GM21381 (cell line): ENCODE measurements around the gene CDK18.
"Not testable (repeated sequence)": the region's sequence is repeated elsewhere in the genome, so short reads cannot be mapped to it uniquely, and the experiment has no call there.

Source experiments
- ATAC-seq: cut with Tn5 transposase; IDR thresholded peaks from one replicate; pipeline ENCODE4 v1.9.1; 2021; ENCODE audit warnings: mild to moderate bottlenecking, moderate library complexity; ENCODE audit not compliant: unreplicated experiment

The CDK18 gene

GRCh38 chr1:205480349-205480985, 24.0 kb upstream of the CDK18 start:
- ATAC-seq = peak; percentile 64

DNA sequence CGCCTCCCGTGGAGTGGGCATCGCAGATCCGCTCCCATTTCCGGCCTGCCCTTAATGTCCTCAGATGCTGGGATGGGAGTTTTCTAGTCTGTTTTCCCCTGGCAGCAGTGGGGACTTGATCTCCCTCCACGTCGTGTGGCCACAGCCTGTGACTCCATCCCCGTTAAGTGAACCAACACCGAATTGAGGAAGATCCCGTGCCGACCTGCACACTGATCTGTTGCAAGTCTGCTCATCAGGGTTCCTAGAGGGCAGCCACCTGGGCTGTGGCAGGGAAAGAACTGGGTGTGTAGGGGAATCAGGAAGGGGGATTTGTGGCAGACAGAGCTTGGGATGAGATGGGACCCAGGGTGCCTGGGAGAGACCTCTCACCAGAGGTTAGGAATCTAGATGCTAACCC, 23.3 kb upstream of the CDK18 start:
- peak; percentile 20 for ATAC-seq

DNA sequence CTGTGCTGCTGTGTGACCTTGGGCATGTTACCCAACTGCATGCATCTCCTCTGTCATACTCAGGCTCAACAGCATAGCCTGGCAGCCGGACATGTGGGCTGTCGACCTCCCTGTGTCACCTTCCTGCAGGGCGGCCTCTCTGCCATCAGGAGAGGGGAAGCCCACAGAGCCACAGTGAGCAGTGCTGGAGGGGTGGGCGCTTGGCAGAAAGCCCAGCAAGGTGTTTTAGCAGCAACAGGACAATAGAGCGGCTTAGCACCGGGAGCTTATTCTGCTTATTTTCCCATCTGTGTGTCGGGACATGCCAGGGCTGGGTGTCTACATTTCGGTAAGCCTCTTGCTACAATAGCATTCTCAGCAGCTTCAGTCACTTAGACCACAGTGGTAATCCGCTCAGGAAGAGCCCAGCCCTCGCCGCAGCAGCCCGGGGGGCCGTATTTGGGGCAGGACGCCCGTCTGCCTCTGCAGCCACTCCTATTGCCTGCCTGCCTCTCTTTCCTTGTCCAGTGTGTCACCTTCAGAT, 22.8 kb upstream of the CDK18 start:
- no peak for ATAC-seq

- ATAC-seq = not testable (repeated sequence)
These were observed 21.9 kb upstream of the CDK18 start for GRCh38 chr1:205482587-205482986.

- no peak for ATAC-seq
These were observed 21.1 kb upstream of the CDK18 start for GRCh38 chr1:205483372-205483771.

DNA sequence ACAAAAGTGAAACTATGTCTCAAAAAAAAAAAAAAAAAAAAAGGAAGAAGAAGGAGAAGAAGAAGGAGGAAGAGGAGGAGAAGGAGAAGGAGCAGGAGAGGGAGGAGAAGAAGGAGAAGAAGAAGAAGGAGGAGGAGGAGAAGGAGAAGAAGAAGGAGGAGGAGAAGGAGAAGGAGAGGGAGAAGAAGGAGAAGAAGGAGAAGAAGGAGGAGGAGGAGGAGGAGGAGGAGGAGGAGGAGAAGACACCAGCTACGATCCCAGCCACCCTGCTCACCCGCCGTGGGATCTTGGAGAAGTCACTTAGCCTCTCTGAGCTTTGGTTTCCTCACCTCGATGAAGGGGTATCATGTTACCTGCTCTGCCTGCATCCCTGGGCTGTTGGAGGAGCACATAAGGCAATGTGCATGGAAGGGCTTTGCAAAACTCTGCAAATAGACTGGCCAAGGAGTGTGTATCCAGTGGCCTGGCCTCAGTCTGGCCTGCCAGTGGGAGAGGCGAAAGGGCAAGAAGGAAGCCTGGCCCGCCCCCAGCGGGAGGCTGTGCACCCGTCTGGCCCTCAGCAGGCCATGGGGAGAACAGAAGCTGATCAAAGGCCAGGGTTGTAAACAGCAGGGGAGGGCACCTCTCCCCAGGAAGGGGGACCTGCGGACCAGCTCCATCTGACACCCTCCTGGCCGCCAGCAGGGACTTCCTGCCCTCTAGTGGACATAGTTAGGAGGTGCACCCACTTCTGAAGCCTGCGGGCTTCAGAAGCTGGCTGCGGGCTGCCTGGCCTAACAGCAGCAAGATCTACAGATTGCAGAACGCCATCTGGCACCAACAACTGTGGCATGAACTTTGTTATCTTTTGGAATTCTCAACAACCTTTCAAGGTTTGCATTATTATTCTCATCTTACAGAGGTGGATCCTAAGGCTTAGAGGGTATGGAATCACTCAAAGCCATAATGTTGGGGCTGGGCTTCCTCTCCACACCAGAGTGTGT, 19.2 kb upstream of the CDK18 start:
- no peak for ATAC-seq

GRCh38 chr1:205486258-205486657, 18.2 kb upstream of the CDK18 start:
- ATAC-seq = no peak

DNA sequence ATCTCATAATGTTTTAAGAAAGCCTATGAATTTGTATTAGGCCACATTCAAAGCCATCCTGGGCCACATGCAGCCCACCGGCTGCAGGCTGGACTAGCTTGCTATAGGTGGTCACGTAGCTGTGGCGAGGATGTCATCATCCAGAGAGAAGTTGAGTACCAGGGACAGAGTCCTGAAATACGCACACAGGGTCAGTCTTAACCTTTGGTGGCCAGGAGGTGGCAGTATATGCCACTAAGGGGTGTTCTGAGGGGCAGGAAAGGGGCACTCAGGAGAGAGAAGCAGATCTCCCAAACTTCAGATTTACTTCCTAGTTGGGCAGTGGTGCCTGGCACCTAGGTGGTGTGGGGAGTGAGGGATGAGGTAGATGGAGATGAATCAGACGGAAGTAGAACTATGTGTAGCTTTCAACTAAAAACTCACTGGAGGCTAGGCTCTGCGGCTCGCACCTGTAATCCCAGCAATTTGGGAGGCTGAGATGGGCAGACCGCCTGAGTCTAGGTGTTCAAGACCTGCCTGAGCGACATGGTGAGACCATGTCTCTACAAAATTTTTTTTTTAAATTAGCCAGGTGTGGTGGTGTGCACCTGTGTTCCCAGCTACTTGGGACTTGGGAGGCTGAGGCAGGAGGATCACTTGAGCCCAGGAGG, 16.3 kb upstream of the CDK18 start:
- ATAC-seq = no peak

- ATAC-seq = no peak
These were observed 12.7 kb upstream of the CDK18 start for GRCh38 chr1:205491794-205492193.

DNA sequence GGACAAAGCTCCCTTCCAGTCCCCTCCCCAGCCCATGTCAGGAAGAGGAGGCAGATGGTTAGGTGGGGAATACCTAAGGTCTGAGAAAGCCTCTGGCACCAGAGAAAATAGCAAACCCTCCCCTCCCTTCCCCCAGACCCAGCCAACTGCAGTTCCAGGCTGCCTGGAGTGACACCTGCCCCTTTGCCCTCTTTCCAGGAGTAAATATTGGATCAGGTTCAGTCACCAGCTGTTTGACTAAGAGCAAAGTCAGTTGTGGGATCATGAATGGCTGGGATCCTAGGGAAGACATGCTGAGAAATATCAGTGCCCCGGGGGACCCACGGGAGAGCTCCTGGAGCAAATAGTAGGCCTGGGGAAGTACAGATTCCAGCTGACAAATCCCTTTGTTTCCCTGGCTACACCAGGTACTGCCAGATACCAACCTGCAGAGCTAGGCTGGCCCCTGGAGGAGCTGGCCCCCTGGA, 12.2 kb upstream of the CDK18 start:
- no peak for ATAC-seq

DNA sequence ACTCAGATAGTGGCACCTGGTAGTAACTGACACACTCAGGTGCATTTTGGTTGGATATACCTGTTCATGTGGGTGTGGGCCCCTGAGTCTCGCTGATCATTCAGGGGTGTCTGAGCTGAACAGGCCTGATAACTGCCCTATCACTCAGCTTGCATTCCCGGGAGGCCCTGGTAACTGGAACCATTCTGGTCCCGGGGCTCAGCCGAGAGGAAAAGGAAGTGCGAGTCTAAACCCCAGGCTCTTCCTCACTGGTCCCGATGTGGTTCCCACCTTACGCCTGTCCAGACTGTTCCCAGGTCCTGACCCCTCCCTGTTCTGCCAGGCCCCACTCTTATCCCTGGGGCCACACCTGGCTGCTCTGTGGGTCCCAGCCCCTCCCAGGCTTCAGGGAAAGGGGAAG, 11.7 kb upstream of the CDK18 start:
- no peak for ATAC-seq

DNA sequence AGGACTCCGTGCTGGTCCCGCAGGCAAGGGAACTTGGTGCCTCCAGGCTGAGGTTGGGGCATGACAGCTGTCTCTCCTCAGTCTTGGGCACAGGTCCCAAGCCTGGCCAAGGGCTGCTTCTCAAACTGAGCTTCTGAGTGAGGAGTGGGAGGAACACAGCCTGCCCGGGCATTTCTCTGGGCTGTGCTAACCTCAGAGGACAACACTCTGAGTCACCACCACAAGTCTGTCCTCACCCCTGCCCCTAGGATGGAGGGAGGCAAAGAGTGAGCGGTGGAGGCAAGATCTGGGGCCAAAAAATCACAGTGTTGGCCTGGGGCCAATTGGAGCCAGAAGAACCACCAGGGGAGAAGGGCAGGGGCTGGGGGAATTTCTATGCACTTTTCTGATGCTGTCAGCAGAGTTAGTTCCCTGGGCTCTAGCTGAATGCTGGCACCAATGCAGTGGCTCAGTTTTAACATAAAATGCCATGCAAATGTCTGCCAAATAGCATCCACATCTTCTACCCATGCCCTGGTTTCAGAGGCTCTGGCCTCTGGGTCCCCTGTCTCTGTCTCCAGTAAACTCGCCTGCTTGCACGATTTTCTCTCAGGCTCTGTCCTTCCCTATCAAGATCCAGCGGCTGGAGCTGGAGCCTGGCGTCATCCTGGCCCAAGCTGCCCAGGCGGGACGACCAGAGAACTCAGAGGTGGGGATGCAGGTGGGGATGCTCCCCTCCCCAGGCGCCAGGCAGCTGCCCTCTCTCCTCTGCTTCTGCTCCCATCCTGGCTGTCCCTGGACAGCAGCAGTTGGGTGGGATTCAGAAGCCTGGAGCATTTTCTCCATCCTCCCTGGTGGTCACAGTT, 11.0 kb upstream of the CDK18 start:
- ATAC-seq = no peak

- ATAC-seq = no peak
These were observed 10.4 kb upstream of the CDK18 start for GRCh38 chr1:205494115-205494514.

- no peak for ATAC-seq
These were observed 9.1 kb upstream of the CDK18 start for GRCh38 chr1:205495237-205495823.

GRCh38 chr1:205496661-205497060, 7.8 kb upstream of the CDK18 start:
- no peak for ATAC-seq

GRCh38 chr1:205497351-205497750, 7.1 kb upstream of the CDK18 start:
- ATAC-seq = no peak

DNA sequence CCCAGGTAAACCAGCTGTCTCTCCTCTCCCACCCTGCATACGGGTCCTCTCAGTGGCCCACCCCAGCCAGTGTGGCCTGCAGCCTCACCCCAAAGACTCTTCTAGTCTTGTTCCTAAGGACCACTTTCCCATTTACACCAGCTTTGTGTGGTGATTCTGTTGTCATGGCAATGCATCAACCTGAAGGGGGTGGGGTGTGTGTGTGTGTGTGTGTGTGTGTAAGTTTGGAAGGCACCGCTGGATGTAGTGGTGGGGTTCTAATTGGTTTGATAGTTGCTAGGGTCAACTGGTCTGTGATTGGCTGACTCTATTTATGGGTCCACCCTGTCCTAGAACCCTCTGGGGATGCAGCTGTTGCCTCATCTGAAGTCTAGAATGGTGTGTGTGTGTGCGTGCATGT, 4.7 kb upstream of the CDK18 start:
- no peak for ATAC-seq

DNA sequence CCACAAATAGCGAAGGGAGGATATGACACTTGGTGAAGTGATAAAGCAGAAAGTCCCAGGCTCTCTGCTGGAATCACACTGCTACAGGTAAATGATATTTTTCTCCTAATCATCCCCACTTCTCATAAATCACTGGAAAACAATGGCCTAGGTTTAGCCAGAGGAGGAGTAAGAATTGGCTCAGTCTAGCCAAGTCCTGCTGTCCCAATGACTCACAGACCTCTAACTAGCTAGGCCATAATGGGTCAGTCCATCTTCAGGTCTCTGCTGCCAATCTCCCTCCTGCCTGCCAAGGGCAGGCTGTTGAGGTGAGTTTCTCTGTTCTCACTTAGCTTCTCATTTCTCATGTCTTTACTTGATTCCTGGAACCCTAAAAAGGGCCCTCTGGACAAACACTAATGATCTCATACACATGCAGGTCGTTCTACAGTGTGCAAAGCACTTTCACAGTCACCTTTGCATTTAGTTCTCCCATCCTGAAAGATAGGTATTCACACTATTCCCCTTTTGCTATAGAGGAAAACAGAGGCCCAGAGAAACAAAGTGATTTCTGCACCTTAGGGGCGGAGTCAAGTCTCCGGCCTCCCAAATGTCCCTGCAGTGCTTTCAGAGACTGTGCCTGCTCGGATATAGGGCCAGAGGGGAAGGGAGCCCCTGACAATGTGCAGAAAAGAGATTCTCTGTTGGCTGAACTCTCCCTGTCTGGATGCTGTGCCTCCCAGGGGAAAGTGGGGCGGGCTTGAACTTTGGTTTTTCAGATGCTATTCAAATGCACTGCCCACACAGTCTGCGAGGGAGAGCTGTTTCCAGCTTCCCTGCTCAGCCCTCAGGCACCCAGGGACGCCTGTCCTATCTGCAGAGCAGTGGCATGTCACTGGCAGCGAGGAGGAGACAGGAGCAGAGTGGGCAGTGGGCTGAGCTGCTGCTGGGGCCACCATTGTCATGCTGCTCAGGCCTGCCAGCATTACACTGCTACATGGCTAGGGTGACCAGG, 3.9 kb upstream of the CDK18 start:
- ATAC-seq = no peak
